ENCODE measurements around the gene SLC25A29. TPM values are rescaled to one million over a fixed set of nuclear protein-coding genes. Genes with fewer than 3 reads are reported as not detected.

SLC25A29 gene
- total RNA-seq, 1 donor = 11.5 TPM

DNA sequence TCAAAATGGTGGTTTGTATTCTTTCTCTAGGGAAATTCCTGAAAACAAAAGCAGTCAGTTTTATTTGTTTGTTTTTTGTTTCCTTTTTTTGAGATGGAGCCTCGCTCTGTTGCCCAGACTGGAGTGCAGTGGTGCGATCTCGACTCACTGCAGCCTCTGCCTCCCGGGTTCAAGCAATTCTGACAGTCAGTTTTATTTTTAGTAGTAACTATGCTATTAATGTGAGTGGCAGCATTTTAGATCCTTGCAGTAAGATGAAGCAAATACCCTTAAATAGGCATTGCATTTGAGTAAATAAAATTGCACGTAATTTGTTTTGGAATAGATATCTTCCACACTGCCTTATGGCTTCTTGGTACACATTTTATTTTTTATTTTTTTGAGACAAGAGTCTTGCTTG lies 43.7 kb downstream of the SLC25A29 start:
- TF ChIP-seq, protein P1, sequence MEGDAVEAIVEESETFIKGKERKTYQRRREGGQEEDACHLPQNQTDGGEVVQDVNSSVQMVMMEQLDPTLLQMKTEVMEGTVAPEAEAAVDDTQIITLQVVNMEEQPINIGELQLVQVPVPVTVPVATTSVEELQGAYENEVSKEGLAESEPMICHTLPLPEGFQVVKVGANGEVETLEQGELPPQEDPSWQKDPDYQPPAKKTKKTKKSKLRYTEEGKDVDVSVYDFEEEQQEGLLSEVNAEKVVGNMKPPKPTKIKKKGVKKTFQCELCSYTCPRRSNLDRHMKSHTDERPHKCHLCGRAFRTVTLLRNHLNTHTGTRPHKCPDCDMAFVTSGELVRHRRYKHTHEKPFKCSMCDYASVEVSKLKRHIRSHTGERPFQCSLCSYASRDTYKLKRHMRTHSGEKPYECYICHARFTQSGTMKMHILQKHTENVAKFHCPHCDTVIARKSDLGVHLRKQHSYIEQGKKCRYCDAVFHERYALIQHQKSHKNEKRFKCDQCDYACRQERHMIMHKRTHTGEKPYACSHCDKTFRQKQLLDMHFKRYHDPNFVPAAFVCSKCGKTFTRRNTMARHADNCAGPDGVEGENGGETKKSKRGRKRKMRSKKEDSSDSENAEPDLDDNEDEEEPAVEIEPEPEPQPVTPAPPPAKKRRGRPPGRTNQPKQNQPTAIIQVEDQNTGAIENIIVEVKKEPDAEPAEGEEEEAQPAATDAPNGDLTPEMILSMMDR (IDR thresholded peaks at IDR 0.05; ENCODE audit: insufficient read depth, low read length) = no peak
- no peak for DNase-seq (ENCODE audit: low read depth)

DNA sequence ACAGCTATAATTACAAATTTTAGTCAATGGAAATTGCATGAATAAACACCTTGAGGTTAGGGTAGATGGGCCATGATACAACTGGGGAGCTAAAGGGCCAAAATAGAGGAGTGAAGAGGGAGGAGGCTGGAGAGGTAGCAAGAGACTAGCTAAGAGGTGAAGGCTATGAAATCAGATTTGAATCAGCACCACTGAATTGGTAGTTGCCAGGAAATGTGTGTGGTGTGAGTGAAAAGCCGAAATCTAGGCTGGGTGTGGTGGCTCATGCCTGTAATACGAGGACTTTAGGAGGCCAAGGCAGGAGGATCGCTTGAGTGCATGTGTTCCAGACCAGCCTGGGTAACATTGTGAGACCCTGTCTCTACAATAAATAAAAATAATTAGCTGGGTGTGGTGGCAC lies 44.6 kb downstream of the SLC25A29 start:
- no peak for DNase-seq (ENCODE audit: low read depth)
- TF ChIP-seq, protein P1 (IDR thresholded peaks at IDR 0.05; ENCODE audit: insufficient read depth, low read length) = no peak

More for the DNA sequence above, 43.7 kb downstream of the SLC25A29 start:
- H3K4me3 ChIP-seq (ENCODE audit: low read depth, low read length) = no peak overlapping the region

DNA sequence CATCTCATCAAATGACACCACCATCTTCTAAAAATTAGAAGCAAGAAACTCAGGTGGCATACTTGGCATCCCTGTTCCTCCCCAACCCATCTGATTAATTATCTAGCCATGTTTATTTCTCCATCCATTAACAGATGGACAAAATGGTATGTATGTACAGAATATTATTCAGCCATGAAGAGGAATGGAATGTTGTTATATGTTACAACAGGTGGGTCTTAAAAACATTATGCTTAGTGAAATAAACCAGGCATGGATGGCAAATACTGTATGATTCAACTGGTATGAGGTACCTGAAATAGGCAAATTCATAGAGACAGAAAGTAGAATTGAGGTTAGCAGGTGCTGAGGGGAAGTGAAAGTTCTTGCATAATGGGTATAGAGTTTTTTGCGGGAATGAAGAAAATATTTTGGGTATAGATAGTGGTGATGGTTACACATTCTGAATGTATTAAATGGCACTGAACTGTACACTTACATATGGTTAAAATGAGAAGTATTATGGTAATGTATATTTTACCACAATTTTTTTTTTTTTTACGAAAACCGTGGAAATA lies 49.8 kb downstream of the SLC25A29 start:
- TF ChIP-seq, protein P1 (IDR thresholded peaks at IDR 0.05; ENCODE audit: insufficient read depth, low read length) = no peak
- no peak overlapping the region for H3K4me3 ChIP-seq (ENCODE audit: low read depth, low read length)
- DNase-seq (ENCODE audit: low read depth) = no peak

More for the DNA sequence above, 44.6 kb downstream of the SLC25A29 start:
- H3K4me3 ChIP-seq (ENCODE audit: low read depth, low read length) = no peak overlapping the region

DNA sequence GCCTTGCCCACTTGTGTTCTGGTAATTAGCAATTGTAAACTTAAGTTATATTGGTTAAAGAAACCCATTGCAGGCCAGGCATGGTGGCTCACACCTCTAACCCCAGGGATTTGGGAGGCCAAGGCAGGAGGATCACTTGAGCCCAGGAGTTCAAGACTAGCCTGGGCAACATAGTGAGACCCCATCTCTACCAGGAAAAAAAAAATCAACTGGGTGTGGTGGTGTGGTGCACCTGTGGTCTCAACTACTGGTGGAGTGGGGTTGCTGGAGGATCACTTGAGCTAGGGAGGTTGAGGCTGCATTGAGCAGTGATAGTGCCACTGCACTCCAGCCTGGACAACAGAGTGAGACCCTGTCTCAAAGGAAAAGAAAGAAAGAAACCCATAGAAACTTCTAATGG lies 53.6 kb downstream of the SLC25A29 start:
- no peak for DNase-seq (ENCODE audit: low read depth)
- H3K4me3 ChIP-seq (ENCODE audit: low read depth, low read length) = no peak overlapping the region
- TF ChIP-seq, protein P1 (IDR thresholded peaks at IDR 0.05; ENCODE audit: insufficient read depth, low read length) = no peak

DNA sequence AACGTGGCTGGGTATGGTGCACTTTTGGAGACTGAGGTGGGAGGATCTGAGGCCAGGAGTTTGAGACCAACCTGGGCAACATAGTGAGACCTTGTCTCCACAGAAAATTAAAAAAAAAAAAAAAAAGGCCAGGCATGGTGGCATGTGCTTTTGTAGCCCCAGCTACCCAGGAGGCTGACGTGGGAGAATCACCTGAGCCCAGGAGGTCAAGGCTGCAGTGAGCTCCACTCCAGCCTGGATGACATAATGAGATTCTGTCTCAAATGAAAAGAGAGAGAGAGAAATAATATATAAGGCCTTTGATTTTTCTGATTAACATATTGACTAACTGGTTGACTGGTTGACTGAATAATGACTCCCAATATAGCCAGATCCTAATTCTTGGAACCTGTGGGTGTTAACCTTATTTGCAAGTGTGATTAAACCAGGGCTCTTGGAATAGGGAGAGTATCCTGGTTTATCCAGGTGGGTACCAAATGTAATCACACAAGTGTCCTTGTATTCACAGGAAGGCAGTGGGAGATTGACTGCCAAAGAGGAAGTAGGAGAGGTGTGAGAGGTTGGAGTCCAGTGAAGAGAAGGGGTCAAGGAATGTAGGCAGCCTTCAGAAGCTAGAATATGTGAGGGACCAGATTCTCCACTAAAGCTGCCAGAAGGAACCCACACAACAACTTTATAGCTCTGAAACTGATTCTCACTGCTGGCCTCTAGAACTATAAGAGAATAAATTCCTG lies 55.3 kb downstream of the SLC25A29 start:
- no peak for DNase-seq (ENCODE audit: low read depth)
- TF ChIP-seq, protein P1 (IDR thresholded peaks at IDR 0.05; ENCODE audit: insufficient read depth, low read length) = no peak
- no peak overlapping the region for H3K4me3 ChIP-seq (ENCODE audit: low read depth, low read length)

DNA sequence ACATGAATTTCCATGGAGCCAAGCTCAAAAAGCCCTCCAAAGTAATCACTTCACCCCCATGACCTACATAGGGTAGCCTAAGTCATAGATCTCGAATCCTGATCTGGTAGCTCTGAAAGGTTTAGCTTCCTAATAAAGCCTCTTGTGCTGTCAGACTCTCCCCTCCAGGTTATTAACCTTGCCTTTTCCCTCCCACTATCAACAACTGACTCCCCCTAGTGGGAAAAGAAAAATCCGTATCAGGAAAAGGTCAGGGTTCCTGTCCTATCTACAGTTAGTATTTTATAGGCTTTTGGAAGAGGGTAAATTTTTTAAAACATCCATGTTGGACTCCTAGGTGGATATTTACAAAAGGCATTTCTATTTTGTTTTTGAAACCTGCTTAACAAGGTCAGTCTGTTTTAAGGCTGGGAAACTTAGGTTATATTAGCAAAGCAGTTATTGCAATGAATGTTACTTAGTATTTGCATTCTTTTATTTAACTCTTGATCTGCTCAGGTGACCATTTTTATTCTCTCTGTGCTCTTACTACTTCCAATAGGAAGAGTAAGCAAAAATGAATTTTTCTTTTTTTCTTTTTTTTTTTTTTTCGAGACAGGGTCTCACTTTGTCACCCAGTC lies 59.3 kb downstream of the SLC25A29 start:
- DNase-seq (ENCODE audit: low read depth) = peak; percentile 37
- TF ChIP-seq, protein P1 (IDR thresholded peaks at IDR 0.05; ENCODE audit: insufficient read depth, low read length) = peak; percentile 67
- H3K4me3 ChIP-seq (ENCODE audit: low read depth, low read length) = no peak overlapping the region
